A673 (cell line): ENCODE results near the gene SCPEP1.

ENCODE experiments used
- CTCF ChIP-seq: fragments of 300-800, 200-600 bp; sonication (generic); conservative IDR thresholded peaks from 2 replicates; pipeline ENCODE4 v1.5.1; 2017; ENCODE audit warnings: low read depth, mild to moderate bottlenecking, antibody characterized with exemption, low read length, moderate library complexity, mixed read lengths
- EZH2 ChIP-seq: fragments of 200-600 bp; sonication (generic); IDR thresholded peaks from 2 replicates; pipeline ENCODE4 v1.6.1; 2017; ENCODE audit warnings: borderline replicate concordance, low read depth, mild to moderate bottlenecking, mixed read lengths, antibody characterized with exemption, low read length; ENCODE audit not compliant: poor library complexity, severe bottlenecking

GRCh38 chr17:57021226-57021940 is 43.5 kb downstream of the SCPEP1 start:
- TF ChIP-seq CTCF: no peak
- no peak for TF ChIP-seq EZH2
